ENCODE data around the gene PIAS2.

DNA sequence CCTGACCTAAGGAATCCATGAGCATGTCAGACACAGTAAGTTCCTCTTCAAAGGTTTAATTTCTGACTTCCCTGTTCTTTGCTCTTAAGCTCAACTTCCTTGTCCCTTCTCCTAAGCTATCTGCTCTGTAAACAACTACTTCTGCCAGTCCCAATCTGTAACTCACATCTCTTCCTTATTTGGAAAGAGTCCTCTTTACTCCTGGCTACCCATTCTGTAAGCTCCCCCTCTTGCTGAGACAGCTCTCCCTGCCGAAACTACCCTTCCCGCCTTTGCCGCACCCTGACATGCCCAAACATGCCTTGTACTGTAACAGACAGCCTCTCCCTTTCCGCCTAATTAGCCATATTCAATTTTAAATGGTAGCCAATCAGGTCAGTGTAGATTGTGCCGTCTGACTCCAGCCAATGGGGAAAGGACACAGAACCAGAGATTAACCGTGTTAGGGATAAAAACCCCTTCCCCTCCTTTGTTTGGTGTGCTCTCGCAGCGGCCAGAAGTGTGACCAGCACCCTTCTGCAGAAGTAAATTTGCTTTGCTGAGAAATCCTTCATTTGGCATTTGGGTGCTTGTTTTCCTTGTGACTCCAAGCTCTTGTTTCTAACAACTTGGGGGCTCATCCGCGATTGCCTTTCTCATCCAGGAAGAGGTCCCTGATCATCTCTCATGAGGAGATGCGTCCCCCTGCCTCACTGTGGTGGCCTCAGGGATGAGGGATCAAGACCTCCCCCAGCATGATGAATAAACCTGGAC, 49.0 kb downstream of the PIAS2 start:
- no peak for TF ChIP-seq TAF1 (IDR thresholded peaks at IDR 0.05; ENCODE audit: low read depth, low read length)
- TF ChIP-seq POLR2A (IDR thresholded peaks at IDR 0.05; ENCODE audit: low read depth, low read length): no peak
- no peak for TF ChIP-seq POLR2AphosphoS5 (IDR thresholded peaks at IDR 0.05; ENCODE audit: low read depth, low read length)
- TF ChIP-seq PAX5 (IDR thresholded peaks at IDR 0.05; ENCODE audit: insufficient read depth, low read length, severe bottlenecking): no peak
- TF ChIP-seq POU2F2 (IDR thresholded peaks at IDR 0.05; ENCODE audit: low read depth, low read length): no peak

All from GM12891 (cell line).